Hepatocyte (in vitro differentiated cells): Measurements from ENCODE around the gene LOXHD1. TPM values are rescaled to one million over a fixed set of nuclear protein-coding genes. Genes with fewer than 3 reads are reported as not detected.

Experiments used
- DNase-seq: peaks from one replicate; pipeline ENCODE4 v3.0.0-alpha.2; 2016; ENCODE audit warnings: low spot score
- H2AFZ ChIP-seq: fragments of 200-600 bp; sonication (generic); 2 replicates; pipeline ENCODE4 v1.6.0; 2016; ENCODE audit warnings: antibody characterized with exemption, mild to moderate bottlenecking
- H3K27ac ChIP-seq: fragments of 200-600 bp; sonication (generic); 2 replicates; pipeline ENCODE4 v1.5.1; 2016; ENCODE audit warnings: mild to moderate bottlenecking
- H3K27me3 ChIP-seq: fragments of 200-600 bp; sonication (generic); 2 replicates; pipeline ENCODE4 v1.6.1; 2016
- H3K36me3 ChIP-seq: fragments of 200-600 bp; sonication (generic); replicated peaks from 2 replicates; pipeline ENCODE4 v1.5.1; 2016; ENCODE audit warnings: low read depth; ENCODE audit not compliant: insufficient read depth
- H3K4me1 ChIP-seq: fragments of 200-600 bp; sonication (generic); 2 replicates; pipeline ENCODE4 v1.5.1; 2016; ENCODE audit warnings: mild to moderate bottlenecking, moderate library complexity; ENCODE audit not compliant: insufficient read depth
- H3K4me2 ChIP-seq: fragments of 200-600 bp; sonication (generic); 2 replicates; pipeline ENCODE4 v1.6.0; 2016
- H3K4me3 ChIP-seq: fragments of 200-600 bp; sonication (generic); 2 replicates; pipeline ENCODE4 v1.5.1; 2016; ENCODE audit warnings: mild to moderate bottlenecking
- H3K79me2 ChIP-seq: fragments of 200-600 bp; sonication (generic); 2 replicates; pipeline ENCODE4 v1.6.0; 2017; ENCODE audit warnings: mild to moderate bottlenecking
- H3K9me2 ChIP-seq: fragments of 200-600 bp; sonication (generic); replicated peaks from 2 replicates; pipeline ENCODE4 v1.6.0; 2017; ENCODE audit warnings: mild to moderate bottlenecking; ENCODE audit not compliant: insufficient read depth
- H3K9me3 ChIP-seq: fragments of 200-600 bp; sonication (generic); 2 replicates; pipeline ENCODE4 v1.5.1; 2016; ENCODE audit warnings: low read depth, mild to moderate bottlenecking
- H4K20me1 ChIP-seq: fragments of 200-600 bp; sonication (generic); 2 replicates; pipeline ENCODE4 v1.6.0; 2016; ENCODE audit warnings: mild to moderate bottlenecking; ENCODE audit not compliant: insufficient read depth, poor library complexity, severe bottlenecking
- EZH2 ChIP-seq: fragments of 200-600 bp; sonication (generic); IDR thresholded peaks from 2 replicates; pipeline ENCODE4 v1.6.1; 2016; ENCODE audit warnings: antibody characterized with exemption, mild to moderate bottlenecking, borderline replicate concordance
- EZH2phosphoT487 ChIP-seq: fragments of 200-600 bp; sonication (generic); IDR thresholded peaks from one replicate; pipeline ENCODE4 v1.6.1; 2018; ENCODE audit warnings: antibody characterized with exemption, mild to moderate bottlenecking, low read depth, moderate library complexity; ENCODE audit not compliant: unreplicated experiment, severe bottlenecking
- WGBS: methylation state at CpG from one replicate; pipeline ENCODE4 v1.1.6; 2016; ENCODE audit warnings: low lambda C conversion rate; ENCODE audit errors: missing lambda C conversion rate; 5-methylcytosine and 5-hydroxymethylcytosine counted together
- polyA plus RNA-seq: library from polyadenylated mRNA; unstranded; fragments of >200 nt; fragmentation: Nextera tagmentation; extraction: Ambion mirVana; gene quantifications from 2 replicates; pipeline ENCODE4 v1.2.1, GENCODE V29; 2016
- total RNA-seq: library from RNA; depleted of rRNA; stranded (reverse); fragments of >200 nt; gene quantifications from 2 replicates; pipeline ENCODE4 v1.2.3, GENCODE V29; 2014
- TF ChIP-seq, protein P1 (sequence below): fragments of 200-600 bp; sonication (generic); IDR thresholded peaks from 2 replicates; pipeline ENCODE4 v1.5.1; 2016; ENCODE audit warnings: antibody characterized with exemption, mild to moderate bottlenecking; ENCODE audit not compliant: poor library complexity

The LOXHD1 gene
- total and polyA plus RNA-seq, 2 experiments from 2014 or later: not detected

DNA sequence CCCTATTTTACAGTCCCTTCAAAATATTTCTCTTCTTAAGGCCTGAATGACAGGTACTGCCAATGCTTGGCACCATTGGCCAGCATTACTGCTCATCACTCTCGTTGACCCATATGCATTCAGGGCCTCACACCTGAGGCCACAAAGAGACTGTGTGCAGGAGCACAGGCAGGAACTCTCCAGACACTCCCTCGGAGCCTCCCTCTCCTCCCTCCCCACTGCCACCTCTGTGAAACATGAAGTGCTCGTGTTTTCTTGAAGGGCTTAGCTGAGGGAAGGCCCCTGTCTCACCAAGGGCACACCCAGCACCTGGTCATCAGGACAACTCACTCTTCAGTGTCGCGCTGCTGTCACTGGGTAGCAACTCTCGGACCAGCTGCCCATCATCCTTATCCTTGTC is 85.3 kb downstream of the LOXHD1 start:
- no peaks in the 10 kb centered on the region for H3K79me2 ChIP-seq
- no peak for DNase-seq
- H4K20me1 ChIP-seq: no peaks in the 10 kb centered on the region
- WGBS: 87% methylated on average over 6 of the region's 6 CpGs
- no peaks in the 10 kb centered on the region for H3K9me3 ChIP-seq
- peaks cover 9% of the 10 kb centered on the region for H3K27me3 ChIP-seq
- no peak overlapping the region for H2AFZ ChIP-seq
- H3K27ac ChIP-seq: no peak overlapping the region
- TF ChIP-seq EZH2phosphoT487: no peak
- no peak overlapping the region for H3K4me2 ChIP-seq
- H3K36me3 ChIP-seq: no peaks in the 10 kb centered on the region
- no peaks in the 10 kb centered on the region for H3K9me2 ChIP-seq
- no peaks in the 10 kb centered on the region for H3K4me1 ChIP-seq
- H3K4me3 ChIP-seq: no peak overlapping the region

DNA sequence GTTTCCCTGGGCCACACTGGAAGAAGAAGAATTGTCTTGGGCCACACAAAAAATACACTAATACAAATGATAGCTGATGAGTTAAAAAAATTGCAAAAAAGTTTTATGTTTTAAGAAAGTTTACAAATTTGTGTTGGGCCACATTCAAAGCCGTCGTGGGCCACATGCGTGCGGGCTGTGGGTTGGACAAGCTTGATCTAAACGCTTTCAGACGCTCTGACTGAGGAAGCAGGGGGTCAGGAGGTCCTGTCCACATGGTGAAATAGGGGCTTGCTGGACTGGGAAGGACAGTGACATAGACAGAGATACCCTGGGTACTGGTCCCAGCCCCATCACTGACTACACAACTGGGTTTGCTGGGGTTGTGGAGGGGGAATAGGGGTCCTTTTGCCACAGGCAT is 86.4 kb downstream of the LOXHD1 start:
- WGBS: 95% methylated on average over 6 of the region's 6 CpGs
- Histone ChIP-seq H3K9me2 (no peaks in the 10 kb centered on the region), H4K20me1 (no peaks in the 10 kb centered on the region), H3K27me3 (peaks cover 9% of the 10 kb centered on the region), H3K9me3 (no peaks in the 10 kb centered on the region), H3K4me3 (no peak overlapping the region), H3K36me3 (no peaks in the 10 kb centered on the region), H3K4me2 (no peak overlapping the region), H2AFZ (no peak overlapping the region), H3K27ac (no peak overlapping the region), H3K4me1 (no peaks in the 10 kb centered on the region), H3K79me2 (no peaks in the 10 kb centered on the region)
- TF ChIP-seq, protein P1, sequence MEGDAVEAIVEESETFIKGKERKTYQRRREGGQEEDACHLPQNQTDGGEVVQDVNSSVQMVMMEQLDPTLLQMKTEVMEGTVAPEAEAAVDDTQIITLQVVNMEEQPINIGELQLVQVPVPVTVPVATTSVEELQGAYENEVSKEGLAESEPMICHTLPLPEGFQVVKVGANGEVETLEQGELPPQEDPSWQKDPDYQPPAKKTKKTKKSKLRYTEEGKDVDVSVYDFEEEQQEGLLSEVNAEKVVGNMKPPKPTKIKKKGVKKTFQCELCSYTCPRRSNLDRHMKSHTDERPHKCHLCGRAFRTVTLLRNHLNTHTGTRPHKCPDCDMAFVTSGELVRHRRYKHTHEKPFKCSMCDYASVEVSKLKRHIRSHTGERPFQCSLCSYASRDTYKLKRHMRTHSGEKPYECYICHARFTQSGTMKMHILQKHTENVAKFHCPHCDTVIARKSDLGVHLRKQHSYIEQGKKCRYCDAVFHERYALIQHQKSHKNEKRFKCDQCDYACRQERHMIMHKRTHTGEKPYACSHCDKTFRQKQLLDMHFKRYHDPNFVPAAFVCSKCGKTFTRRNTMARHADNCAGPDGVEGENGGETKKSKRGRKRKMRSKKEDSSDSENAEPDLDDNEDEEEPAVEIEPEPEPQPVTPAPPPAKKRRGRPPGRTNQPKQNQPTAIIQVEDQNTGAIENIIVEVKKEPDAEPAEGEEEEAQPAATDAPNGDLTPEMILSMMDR: no peak
- TF ChIP-seq EZH2phosphoT487 (no peak), EZH2 (no peak)
- no peak for DNase-seq

- Histone ChIP-seq H3K9me2 (no peaks in the 10 kb centered on the region), H3K79me2 (no peaks in the 10 kb centered on the region), H3K4me2 (no peak overlapping the region), H3K27ac (no peak overlapping the region), H3K9me3 (no peaks in the 10 kb centered on the region), H4K20me1 (no peaks in the 10 kb centered on the region), H3K27me3 (peaks cover 9% of the 10 kb centered on the region), H3K4me1 (no peaks in the 10 kb centered on the region), H3K4me3 (no peak overlapping the region), H2AFZ (no peak overlapping the region), H3K36me3 (no peaks in the 10 kb centered on the region)
- no peak for DNase-seq
- TF ChIP-seq EZH2phosphoT487: no peak
- TF ChIP-seq, protein P1: no peak
- no peak for TF ChIP-seq EZH2
- WGBS: 77% methylated on average over 5 of the region's 5 CpGs
Observed at GRCh38 chr18:46570134-46570533, 86.9 kb downstream of the LOXHD1 start.

- no peak overlapping the region for H3K4me3 ChIP-seq
- no peak overlapping the region for H3K27ac ChIP-seq
- TF ChIP-seq, protein P1: no peak
- no peak for TF ChIP-seq EZH2phosphoT487
- TF ChIP-seq EZH2: no peak
Observed at GRCh38 chr18:46569211-46569610, 87.8 kb downstream of the LOXHD1 start.

More at GRCh38 chr18:46569211-46569610, 87.8 kb downstream of the LOXHD1 start:
- H3K36me3 ChIP-seq: no peaks in the 10 kb centered on the region
- H4K20me1 ChIP-seq: no peaks in the 10 kb centered on the region
- no peak for DNase-seq
- H2AFZ ChIP-seq: no peak overlapping the region
- no peaks in the 10 kb centered on the region for H3K4me1 ChIP-seq
- H3K4me2 ChIP-seq: no peak overlapping the region
- H3K27me3 ChIP-seq: peaks cover 9% of the 10 kb centered on the region
- no peaks in the 10 kb centered on the region for H3K9me2 ChIP-seq
- H3K79me2 ChIP-seq: no peaks in the 10 kb centered on the region
- H3K9me3 ChIP-seq: no peaks in the 10 kb centered on the region
- WGBS: 94% methylated on average over 7 of the region's 7 CpGs
